ENCODE results near the gene MFN2.

Gene MFN2

DNA sequence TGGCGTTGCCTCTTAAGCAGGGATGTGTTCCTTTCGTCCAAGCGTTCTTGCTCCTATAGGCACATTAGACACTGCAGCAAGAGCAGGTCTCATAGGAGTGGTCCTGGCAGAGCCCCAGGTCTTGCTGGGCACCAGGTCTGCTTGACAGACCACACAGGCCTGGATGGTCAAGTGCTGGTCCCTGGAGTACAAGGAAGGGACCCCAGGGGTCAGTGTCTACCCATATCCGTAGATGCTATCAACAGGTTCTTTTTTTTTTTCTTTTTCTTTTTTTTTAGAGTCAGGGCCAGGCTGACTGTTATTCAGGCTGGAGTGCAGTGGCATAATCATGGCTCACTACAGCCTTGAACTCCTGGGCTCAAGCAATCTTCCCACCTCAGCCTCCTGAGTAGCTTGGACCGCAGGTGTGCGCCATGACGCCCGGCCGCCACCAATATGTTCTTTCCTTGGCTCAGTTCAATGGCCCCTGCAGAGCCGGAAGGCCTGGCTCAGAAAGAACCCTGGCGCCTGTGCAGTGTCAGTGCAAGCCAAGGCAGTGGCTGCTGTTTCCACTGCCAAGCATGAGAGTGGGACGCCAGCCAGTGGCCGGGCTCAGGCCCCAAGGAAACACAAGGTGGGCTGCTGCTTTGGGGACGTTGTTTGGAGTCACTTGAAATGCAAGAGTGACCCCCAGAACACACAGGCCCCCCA lies 72.9 kb downstream of the MFN2 start:
- DNase-seq: no peak

DNA sequence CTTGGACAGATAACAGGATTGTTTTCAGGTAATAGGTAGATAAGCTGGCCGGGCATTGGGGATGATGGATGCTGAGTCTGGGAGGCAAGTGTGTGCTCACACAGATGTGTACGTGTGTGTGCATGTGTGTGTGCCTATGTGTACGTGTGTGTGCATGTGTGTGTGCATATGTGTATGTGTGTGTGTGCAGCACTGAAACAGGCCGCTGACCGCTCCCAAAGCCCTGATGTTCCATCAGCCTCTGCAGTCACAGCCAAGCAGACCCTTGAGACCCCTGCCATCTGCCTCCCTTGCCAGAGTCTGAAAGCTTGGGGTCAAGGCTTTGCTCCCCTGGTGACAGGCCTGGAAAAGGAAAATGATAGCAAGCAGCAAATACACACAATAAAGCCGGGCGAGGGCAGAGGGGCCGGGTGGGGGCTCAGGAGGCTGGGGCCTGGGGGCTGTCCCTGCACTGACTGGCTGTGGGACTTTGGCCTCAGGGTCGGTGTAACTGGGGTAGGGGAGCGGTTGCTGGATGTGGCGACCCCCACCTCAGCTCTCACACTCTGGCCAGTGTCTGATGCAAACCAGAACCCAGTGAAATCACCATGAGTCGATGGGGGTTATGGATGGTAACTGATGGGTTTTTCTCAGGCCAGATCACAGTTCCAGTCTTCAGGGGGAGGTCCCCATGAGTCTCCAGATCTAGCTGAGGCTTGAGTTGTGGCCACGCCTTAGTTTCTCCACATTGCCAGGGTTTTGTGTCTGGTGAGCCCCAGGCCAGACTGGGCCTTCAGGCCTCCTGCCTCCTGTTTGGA lies 73.7 kb downstream of the MFN2 start:
- DNase-seq: no peak

DNA sequence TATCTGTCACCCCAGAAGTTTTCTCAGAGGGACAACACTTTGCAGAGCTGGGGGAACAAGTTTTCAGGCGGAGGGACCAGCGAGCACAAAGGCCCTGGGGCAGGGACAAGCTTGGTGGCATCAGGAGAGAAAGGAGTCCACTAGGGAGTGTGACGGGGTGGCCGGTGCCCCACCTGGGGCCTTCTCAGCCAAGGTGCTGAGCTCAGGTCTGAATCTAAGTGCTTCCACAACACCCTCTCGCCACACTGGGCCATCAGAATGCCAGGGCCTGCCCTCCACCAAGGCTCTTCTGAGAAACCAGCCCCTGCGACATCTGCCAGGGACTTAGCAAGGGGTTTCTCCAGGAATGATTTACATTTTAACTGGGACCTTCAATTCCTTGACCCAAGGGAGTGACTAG lies 75.0 kb downstream of the MFN2 start:
- no peak for DNase-seq

DNA sequence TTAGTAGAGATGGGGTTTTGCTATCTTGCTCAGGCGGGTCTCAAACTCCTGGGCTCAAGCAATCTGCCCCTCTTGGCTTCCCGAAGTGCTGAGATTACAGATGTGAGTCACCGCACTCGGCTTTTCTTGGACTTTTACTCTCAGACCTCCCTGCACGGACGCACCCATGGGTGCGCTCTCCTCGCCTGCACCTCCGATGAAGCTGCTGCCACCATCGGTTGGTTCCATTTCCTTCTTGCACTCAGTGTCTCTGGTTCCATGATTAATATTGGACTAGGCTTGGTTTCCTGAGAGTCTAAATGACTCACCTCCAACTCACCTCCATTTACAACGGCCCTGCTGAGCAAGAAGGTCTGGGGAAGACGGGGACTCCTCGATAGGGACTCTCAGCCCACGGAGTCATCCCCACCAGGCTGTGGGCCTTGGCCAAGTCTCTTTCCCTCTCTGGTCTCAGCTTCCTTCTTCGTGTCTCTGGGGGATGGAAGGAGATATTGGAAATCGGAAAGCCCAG lies 76.1 kb downstream of the MFN2 start:
- DNase-seq: no peak

DNA sequence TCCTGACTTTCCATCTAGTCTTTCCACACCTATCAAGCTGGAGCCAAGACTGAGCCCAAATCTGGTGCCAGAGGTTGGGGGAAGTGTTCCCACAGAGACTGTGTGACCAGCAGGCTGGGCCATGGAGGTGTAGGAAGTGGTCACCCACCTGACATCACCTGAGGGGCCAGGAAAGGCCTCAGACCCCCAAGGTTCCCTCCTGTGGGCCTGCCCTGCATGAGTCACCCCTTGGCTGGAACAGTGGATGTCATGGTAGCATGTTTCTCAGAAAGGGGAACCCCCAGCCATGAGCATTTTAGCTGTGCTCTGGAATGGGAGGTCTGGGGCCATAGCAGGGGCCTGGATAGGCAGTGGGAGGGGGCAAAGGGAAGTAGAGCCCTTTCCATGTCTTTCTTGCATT lies 77.1 kb downstream of the MFN2 start:
- DNase-seq: no peak

DNA sequence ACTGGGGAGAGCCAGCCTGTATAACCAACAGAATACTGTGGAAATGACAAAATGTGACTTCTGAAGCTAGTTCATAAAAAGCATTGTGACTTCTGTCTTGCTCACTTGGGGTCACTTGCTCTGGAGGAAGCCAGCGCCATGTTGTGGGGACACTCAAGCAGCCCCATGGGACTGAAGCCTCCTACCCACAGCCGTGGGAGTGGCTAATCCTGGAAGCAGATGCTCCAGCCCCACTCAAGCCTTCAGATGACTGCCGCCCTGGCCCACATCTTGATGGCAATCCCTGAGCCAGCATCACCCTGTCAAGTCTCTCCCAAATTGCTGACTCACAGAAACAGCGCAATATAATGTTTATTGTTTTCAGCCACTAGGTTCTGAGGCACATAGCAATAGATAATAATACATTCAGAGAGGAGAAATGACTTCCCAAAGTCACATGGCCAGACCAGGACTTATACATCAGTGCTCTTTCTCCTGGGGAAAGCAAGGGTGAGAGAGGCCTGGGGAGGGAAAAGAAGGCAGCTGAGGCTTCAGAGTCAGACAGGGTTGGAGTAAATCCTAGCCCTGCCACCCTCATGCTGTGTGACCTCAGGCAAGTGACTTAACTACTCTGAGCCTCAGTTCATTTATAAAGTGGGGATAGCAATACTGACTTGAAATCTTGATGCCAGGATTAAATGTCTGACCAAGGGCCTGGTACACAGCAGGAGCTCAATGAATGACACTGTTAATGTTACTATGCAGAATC lies 77.9 kb downstream of the MFN2 start:
- no peak for DNase-seq

DNA sequence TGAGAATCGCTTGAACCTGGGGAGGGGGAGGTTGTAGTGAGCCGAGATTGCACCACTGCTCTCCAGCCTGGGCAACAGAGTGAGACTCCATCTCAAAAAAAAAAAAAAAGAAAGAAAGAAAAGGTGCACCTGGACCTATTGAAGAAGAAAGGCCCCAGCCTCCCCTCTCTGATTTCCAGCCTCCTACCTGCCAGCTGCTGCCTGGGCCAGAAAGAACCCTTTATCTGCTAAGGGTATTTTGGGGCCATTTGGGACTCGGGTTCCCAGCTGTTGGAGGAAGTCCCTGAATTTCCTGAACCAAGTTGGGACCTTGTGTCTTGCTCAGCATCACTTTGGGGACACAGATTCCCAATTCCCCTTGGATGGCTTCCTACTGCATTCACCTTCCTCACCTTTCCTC lies 79.0 kb downstream of the MFN2 start:
- no peak for DNase-seq

DNA sequence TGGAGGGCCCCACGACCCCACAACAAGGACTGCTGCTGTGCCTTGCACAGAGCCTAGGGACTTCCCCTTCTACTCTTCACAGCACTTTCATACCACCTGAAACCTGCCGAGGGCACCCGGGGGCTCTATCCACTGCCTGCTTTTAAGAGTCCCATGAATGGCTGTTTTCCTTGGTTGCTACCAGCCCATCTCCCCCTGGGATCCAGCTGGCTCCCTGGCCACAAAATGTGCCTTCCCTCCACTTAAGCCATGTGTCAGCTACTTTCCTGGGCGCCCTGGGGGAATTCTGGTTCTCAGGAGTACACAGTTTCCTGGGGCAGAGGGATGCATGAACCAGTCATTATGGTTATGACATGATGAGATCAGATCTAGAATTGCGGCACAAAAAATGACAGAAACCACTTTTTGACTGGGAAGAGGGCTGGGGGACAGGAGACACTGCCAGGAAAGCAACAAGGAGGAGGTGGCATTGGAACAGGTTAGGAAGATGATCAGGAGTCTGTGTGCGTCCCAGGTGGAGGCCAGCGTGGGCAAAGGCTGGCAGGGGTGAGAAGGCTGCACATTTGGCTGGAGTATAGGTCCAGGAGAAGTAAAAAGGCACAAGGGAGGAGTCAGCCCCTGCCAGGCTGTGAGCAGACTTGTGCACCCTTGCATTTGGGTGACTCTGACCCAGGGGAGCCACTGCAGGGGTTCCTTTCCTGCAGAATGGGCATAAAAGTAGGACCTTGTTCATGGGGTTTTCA lies 79.6 kb downstream of the MFN2 start:
- no peak for DNase-seq

DNA sequence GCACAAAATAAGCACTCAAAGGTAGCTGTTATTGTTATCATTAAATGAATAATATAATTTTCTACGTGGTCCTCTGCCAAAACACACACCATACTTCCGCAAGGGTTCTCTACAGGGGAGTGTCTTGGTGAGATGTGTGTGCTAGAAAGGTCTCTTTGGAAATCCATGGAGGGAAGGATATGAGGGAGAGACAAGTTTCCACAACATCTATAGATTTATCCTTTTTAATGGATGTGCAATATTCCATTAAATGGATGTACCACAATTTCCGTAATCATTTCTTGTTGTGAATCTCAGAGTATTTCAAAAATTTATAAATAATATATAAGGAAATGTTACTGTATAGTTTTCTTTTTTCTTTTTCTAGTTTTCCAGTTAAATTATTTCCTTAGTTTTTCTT lies 80.3 kb downstream of the MFN2 start:
- DNase-seq: no peak
